Uterus (tissue), 4 donors: ENCODE data around the gene PTGES3L. TPM values are rescaled to one million over a fixed set of nuclear protein-coding genes. Genes with fewer than 3 reads are reported as not detected.
"Not testable (repeated sequence)": the region's sequence is repeated elsewhere in the genome, so short reads cannot be mapped to it uniquely, and the experiment has no call there.

Experiments
- DNase-seq, 2 donors: peaks; one replicate each; pipeline ENCODE4 v3.0.0-alpha.2; 2019 to 2020
- H3K27ac ChIP-seq, 2 donors: fragments of 200-600 bp; sonication (generic); 1 replicate in 1 of 2; 2 replicates in 1 of 2; pipeline ENCODE4 v1.5.1; 2016 to 2018
- H3K27me3 ChIP-seq, 2 donors: fragments of 200-600 bp; sonication (generic); one replicate each; pipeline ENCODE4 v1.5.1; 2018 to 2019; ENCODE audit warnings: control low read depth in 1 of 2
- H3K36me3 ChIP-seq, 2 donors: fragments of 200-600 bp; sonication (generic); one replicate each; pipeline ENCODE4 v1.5.1; 2019; ENCODE audit warnings: control low read depth in 1 of 2
- H3K4me1 ChIP-seq, 2 donors: fragments of 200-600 bp; sonication (generic); one replicate each; pipeline ENCODE4 v1.5.1; 2018 to 2019; ENCODE audit warnings: control low read depth in 1 of 2
- H3K4me3 ChIP-seq, 2 donors: fragments of 200-600 bp; sonication (generic); 1 replicate in 1 of 2; 2 replicates in 1 of 2; pipeline ENCODE4 v1.5.1; 2018 to 2019; ENCODE audit warnings: mild to moderate bottlenecking in 1 of 2
- H3K9me3 ChIP-seq, 2 donors: fragments of 200-600 bp; sonication (generic); one replicate each; pipeline ENCODE4 v1.5.1; 2019; ENCODE audit warnings: control low read depth in 1 of 2
- CTCF ChIP-seq, 4 experiments: fragments of 200-600 bp in 2 of 4; fragments of 450-650 bp in 2 of 4; sonication (generic) in 2 of 4; IDR thresholded peaks; one replicate each; pipeline ENCODE4 v1.5.1; 2016 to 2019; ENCODE audit warnings: antibody characterized with exemption in 4 of 4, mild to moderate bottlenecking in 2 of 4, moderate library complexity in 1 of 4
- POLR2A ChIP-seq, 2 donors: fragments of 450-650 bp; IDR thresholded peaks; one replicate each; pipeline ENCODE4 v1.6.1; 2016; ENCODE audit warnings: antibody characterized with exemption in 2 of 2, mild to moderate bottlenecking in 1 of 2, moderate library complexity in 1 of 2
- intact Hi-C: fragments of 100-400 bp; cut with DNase I; formaldehyde crosslinking; loops from one replicate; pipeline ENCODE4 v1.15.1; 2023; ENCODE audit warnings: low total_unique reads
- total RNA-seq, 4 donors: library from RNA; depleted of rRNA in 3 of 4; stranded (reverse); fragments of >200 nt in 3 of 4; gene quantifications; one replicate each; pipeline versions ENCODE4 v1.1.0 to v1.2.4, GENCODE V29; 2014 to 2023
- donor health status: DM: yes; HTN: yes; CAD: no.

The PTGES3L gene
- total RNA-seq, 4 donors from 2014 or later, result 0.51 to 3.7 (median 1.2) TPM; not detected in 1

DNA sequence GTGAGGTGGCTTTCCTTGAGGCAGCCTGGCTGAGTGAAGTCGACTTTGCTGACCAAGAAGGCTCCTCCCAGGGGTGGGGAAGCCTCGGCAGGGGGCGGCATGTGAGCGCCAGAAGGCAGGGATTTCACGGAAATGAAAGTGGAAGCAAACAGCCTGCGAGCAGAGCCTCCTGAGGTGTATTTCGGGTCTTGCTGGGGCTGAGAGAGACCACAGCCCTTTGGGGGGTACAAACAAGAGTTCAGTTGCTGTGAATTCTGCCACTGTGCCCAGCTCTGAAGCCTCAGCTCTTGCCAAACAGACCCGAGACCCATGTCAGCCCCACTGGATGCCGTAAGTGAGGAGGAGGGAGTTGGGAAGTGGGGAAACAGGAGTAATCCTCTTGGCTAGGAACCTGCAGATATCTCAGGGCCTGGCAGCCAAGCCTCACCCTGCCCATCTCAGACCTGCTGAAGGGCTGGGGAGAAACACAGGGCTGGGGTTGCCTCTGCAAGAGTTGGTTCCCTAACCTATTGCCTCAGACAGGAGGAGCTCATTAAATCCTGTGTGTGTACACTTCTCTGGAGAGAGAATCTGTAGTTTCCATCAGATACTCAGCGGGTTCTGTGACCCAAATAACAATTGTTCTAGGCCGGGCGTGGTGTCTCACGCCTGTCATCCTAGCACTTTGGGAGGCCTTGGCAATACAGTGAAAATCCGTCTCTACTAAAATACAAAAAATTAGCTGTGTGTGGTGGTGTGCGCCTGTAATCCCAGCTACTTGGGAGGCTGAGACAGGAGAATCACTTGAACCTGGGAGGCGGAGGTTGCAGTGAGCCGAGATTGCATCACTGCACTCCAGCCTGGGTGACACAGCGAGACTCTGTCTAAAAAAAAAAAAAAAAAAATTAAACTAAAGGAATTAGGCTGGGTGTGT is 27.0 kb upstream of the PTGES3L start, which contains the start of gene IFI35:
Gene IFI35 (plus strand): TSS at position 146 of the 913 bp plus-strand sequence. CDS start 164 bp downstream, at position 310.
- Histone ChIP-seq H3K9me3 (no peaks in the 10 kb centered on the region), H3K27me3 (no peaks in the 10 kb centered on the region), H3K4me3 (peak within 1 kb of the TSS; percentile 65 to 72), H3K4me1 (no peaks in the 10 kb centered on the region), H3K36me3 (no peaks in the 10 kb centered on the region), H3K27ac (peak within 1 kb of the TSS; percentile 96 to 97)
- peak; percentile 55 to 69 (median 64) for TF ChIP-seq CTCF (IDR thresholded peaks at IDR 0.05)
- peak; percentile 31 to 56 for TF ChIP-seq POLR2A (IDR thresholded peaks at IDR 0.05)
- intact Hi-C loops, result no loop called here
- peak; percentile 87 to 88 for DNase-seq

DNA sequence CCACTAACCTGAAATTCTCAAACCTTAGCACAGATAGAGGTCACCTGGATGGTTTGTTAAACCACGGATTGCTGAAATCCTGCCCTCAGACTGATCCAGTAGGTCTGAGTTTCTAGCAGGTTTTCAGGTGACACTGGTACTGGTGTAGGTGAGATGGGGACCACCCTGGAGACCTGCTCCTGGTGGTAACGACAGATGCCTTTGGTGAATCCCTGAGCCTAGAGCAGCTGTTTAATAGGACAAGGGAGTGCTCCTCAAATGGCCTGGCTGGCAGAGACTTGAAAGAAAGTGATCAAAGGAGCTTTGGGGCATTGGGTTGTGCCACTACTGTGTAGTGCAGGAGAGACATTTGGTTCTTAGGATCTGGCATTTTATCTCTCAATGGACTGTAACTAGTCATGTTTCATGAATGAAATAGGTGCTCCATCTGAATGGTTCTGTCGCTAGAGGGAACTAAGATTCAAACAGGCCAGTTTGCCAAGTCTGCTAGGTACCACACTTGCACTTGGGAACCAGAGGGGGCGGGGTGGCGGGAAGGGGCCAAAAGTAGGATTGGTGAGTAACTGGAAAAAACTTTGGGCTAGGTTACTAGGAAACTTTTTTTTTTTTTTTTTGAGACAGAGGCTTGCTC is 23.8 kb upstream of the PTGES3L start:
- Histone ChIP-seq H3K27me3 (no peaks in the 10 kb centered on the region), H3K4me1 (no peaks in the 10 kb centered on the region), H3K4me3 (no peak overlapping the region), H3K36me3 (no peaks in the 10 kb centered on the region), H3K27ac (no peak overlapping the region), H3K9me3 (no peaks in the 10 kb centered on the region)
- intact Hi-C loops, result no loop called here
- TF ChIP-seq POLR2A (IDR thresholded peaks at IDR 0.05) (no peak), CTCF (IDR thresholded peaks at IDR 0.05) (no peak)
- DNase-seq, result no peak

DNA sequence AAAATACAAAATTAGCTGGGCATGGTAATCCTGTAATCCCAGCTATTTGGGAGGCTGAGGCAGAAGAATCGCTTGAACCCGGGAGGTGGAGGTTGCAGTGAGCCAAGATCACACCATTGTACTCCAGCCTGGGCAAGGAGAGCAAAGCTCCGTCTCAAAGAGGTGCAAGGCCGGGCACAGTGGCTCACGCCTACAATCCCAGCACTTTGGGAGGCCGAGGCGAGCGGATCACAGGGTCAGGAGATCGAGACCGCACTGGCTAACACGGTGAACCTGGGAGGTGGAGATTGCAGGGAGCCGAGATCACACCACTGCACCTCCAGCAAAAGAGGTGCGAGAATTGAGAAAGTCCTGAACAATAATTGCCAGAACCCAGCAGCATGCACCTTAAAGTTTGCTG is 21.0 kb upstream of the PTGES3L start:
- intact Hi-C loops, H3K27me3 ChIP-seq, H3K27ac ChIP-seq, H3K9me3 ChIP-seq, H3K4me1 ChIP-seq, DNase-seq, H3K36me3 ChIP-seq, H3K4me3 ChIP-seq: not testable (repeated sequence)

DNA sequence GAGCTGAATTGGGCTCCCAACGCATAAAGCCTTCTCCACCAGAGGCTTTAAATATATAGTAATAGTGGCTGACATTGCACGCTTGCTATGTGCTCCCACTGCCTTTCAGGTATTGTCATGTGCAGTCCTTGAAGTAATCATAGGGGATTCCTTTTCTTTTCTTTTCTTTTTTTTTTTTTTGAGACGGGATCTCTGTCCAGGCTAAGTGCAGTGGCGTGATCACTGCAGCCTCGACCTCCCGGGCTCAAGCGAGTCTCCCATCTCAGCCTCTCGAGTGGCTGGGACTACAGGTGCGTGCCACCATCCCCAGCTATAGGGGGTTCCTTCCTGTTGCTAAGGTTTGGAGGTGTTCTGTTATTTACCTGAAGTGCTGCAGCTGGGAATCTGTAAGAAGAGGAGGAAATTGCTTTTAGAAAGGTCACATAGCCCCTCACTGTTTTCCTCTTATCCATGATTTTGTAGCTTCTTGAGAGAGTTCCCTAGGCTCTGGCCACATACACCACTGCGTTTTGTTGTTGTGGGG is 19.2 kb upstream of the PTGES3L start:
- Histone ChIP-seq H3K27me3 (no peaks in the 10 kb centered on the region), H3K36me3 (no peaks in the 10 kb centered on the region), H3K9me3 (no peaks in the 10 kb centered on the region), H3K4me1 (peaks cover 0 to 5% of the 10 kb centered on the region in 2 donors), H3K27ac (peak overlapping the region; percentile 82 to 93), H3K4me3 (peak overlapping the region; percentile 65 to 76)
- DNase-seq, result no peak
- intact Hi-C loops, result no loop called here
- no peak for TF ChIP-seq CTCF (IDR thresholded peaks at IDR 0.05)
- no peak for TF ChIP-seq POLR2A (IDR thresholded peaks at IDR 0.05)

- Histone ChIP-seq H3K27me3 (no peaks in the 10 kb centered on the region), H3K27ac (peak within 1 kb of the TSS; percentile 85 to 93), H3K4me1 (peaks cover 0 to 5% of the 10 kb centered on the region in 2 donors), H3K4me3 (peak within 1 kb of the TSS; percentile 65 to 76), H3K9me3 (no peaks in the 10 kb centered on the region), H3K36me3 (no peaks in the 10 kb centered on the region)
- TF ChIP-seq POLR2A (IDR thresholded peaks at IDR 0.05), result peak; percentile 82 to 87
- TF ChIP-seq CTCF (IDR thresholded peaks at IDR 0.05), result peak; percentile 88 to 93 (median 89)
- DNase-seq, result peak; percentile 99
- intact Hi-C loops, result no loop called here
These were observed 18.4 kb upstream of the PTGES3L start, which contains the start of gene RPL27 for GRCh38 chr17:42997984-42998938. Gene RPL27, plus strand, starts transcription at chr17:42998419. Its CDS starts 332 bp downstream, at chr17:42998751.
